ENCODE measurements around the gene NBPF15.
"Not testable (repeated sequence)": the region's sequence is repeated elsewhere in the genome, so short reads cannot be mapped to it uniquely, and the experiment has no call there.

The NBPF15 gene

GRCh38 chr1:144461136-144461759, at the start of gene NBPF15:
Gene NBPF15 (minus strand): TSS chr1:144461669. CDS start chr1:144440003, 21,666 bp downstream.
- peak; percentile 58 to 62 for DNase-seq (ENCODE audit: low read depth in 2 of 2)
- peak within 1 kb of the TSS; percentile 64 to 65 for H3K4me3 ChIP-seq (replicated peaks in 1 of 2; ENCODE audit: low read depth in 2 of 2, low read length in 2 of 2)

- not testable (repeated sequence) for DNase-seq (ENCODE audit: low read depth in 2 of 2); H3K4me3 ChIP-seq (replicated peaks in 1 of 2; ENCODE audit: low read depth in 2 of 2, low read length in 2 of 2)
These were observed 35.0 kb upstream of the NBPF15 start for GRCh38 chr1:144496429-144496828.

GRCh38 chr1:144494130-144494529, 32.7 kb upstream of the NBPF15 start:
- not testable (repeated sequence) for H3K4me3 ChIP-seq (replicated peaks in 1 of 2; ENCODE audit: low read depth in 2 of 2, low read length in 2 of 2); DNase-seq (ENCODE audit: low read depth in 2 of 2)

GRCh38 chr1:144490394-144490793, 28.9 kb upstream of the NBPF15 start:
- not testable (repeated sequence) for H3K4me3 ChIP-seq (replicated peaks in 1 of 2; ENCODE audit: low read depth in 2 of 2, low read length in 2 of 2); DNase-seq (ENCODE audit: low read depth in 2 of 2)

GRCh38 chr1:144487002-144487401, 25.5 kb upstream of the NBPF15 start:
- H3K4me3 ChIP-seq (replicated peaks in 1 of 2; ENCODE audit: low read depth in 2 of 2, low read length in 2 of 2); DNase-seq (ENCODE audit: low read depth in 2 of 2): not testable (repeated sequence)

GRCh38 chr1:144485048-144485993, 23.9 kb upstream of the NBPF15 start:
- not testable (repeated sequence) for H3K4me3 ChIP-seq (replicated peaks in 1 of 2; ENCODE audit: low read depth in 2 of 2, low read length in 2 of 2); DNase-seq (ENCODE audit: low read depth in 2 of 2)

GRCh38 chr1:144473897-144474296, 12.4 kb upstream of the NBPF15 start:
- not testable (repeated sequence) for DNase-seq (ENCODE audit: low read depth in 2 of 2); H3K4me3 ChIP-seq (replicated peaks in 1 of 2; ENCODE audit: low read depth in 2 of 2, low read length in 2 of 2)

- not testable (repeated sequence) for DNase-seq (ENCODE audit: low read depth in 2 of 2); H3K4me3 ChIP-seq (replicated peaks in 1 of 2; ENCODE audit: low read depth in 2 of 2, low read length in 2 of 2)
These were observed 10.0 kb upstream of the NBPF15 start for GRCh38 chr1:144471434-144471833.

GRCh38 chr1:144461778-144462177, 309 bp upstream of the NBPF15 start:
- not testable (repeated sequence) for DNase-seq (ENCODE audit: low read depth in 2 of 2); H3K4me3 ChIP-seq (replicated peaks in 1 of 2; ENCODE audit: low read depth in 2 of 2, low read length in 2 of 2)

DNA sequence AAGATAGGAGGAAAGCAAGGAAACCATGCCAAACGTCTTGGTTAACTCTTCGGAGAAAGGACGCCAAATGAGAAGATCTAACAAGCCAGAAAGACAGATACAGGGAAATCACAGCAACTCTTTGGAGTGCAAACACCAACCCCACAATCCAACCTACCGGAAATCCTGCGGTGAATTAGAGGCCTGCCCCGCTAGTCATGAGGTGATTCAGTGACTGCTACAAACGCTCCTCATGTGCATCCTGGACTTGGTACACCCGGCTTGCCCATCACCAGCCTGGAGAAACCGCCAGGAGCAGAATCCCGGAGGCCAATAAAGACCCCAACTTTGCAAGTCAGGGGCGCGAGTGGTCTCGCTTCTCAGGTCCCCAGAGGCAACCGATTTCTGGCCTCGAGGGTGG, 783 bp downstream of the NBPF15 start:
- H3K4me3 ChIP-seq (replicated peaks in 1 of 2; ENCODE audit: low read depth in 2 of 2, low read length in 2 of 2), result peak overlapping the region; percentile 64 to 65
- DNase-seq (ENCODE audit: low read depth in 2 of 2), result not testable (repeated sequence)

- DNase-seq (ENCODE audit: low read depth in 2 of 2); H3K4me3 ChIP-seq (replicated peaks in 1 of 2; ENCODE audit: low read depth in 2 of 2, low read length in 2 of 2): not testable (repeated sequence)
These were observed 19.1 kb downstream of the NBPF15 start for GRCh38 chr1:144442402-144442801.

GRCh38 chr1:144439737-144440136, 21.7 kb downstream of the NBPF15 start:
- not testable (repeated sequence) for DNase-seq (ENCODE audit: low read depth in 2 of 2); H3K4me3 ChIP-seq (replicated peaks in 1 of 2; ENCODE audit: low read depth in 2 of 2, low read length in 2 of 2)
- TF ChIP-seq CTCF (IDR thresholded peaks at IDR 0.05; ENCODE audit: low read depth, low read length), result peak; percentile 18

- peak overlapping the region; percentile 47 to 53 for H3K4me3 ChIP-seq (replicated peaks in 1 of 2; ENCODE audit: low read depth in 2 of 2, low read length in 2 of 2)
- DNase-seq (ENCODE audit: low read depth in 2 of 2), result peak; percentile 60 to 78
These were observed 42.4 kb downstream of the NBPF15 start for GRCh38 chr1:144418891-144419694.

- DNase-seq (ENCODE audit: low read depth in 2 of 2), result not testable (repeated sequence)
- H3K4me3 ChIP-seq (replicated peaks in 1 of 2; ENCODE audit: low read depth in 2 of 2, low read length in 2 of 2), result peak overlapping the region; percentile 33 to 43
These were observed 47.9 kb downstream of the NBPF15 start for GRCh38 chr1:144413404-144414118.

DNA sequence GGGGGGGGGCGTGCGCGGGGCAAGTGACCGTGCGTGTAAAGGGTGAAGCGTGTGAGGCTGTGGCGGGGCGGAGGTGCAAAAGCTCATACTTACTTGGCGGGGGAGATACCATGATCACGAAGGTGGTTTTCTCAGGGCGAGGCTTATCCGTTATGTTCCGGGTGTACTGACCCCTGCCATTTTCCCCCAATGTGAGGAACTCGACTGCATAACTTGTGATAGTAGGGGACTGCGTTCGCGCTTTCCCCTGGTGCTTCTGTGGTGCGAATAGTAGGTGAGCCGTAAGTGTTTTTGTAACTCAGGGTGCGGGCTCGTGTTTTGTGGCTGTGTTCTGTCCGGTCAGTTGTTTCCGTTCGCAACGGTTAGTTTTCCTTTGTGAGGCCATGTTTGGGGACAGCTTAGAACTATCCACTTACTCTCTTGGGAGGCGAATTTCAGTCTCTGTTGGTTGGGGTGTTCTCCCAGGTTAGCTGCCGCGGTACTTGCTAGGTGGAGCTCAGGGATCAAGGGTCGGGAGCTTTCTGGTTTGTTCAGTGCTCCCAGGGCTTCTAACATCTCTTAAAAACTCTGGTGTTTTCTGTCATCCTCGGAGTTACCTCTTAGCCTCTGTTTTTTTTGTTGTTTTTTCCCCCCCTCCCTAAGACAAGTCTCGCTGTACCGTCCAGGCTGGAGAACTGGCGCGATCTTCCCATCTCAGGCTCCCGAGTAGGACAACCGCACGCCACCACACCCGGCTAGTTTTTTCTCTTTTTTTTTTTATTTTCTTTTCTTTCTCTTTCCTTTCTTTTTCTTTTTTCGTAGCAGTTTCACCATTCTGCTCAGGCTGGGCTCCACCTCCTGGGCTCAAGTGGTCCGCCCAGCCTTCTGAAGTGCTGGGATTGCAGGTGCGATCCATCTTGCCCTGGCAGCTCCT, 48.7 kb downstream of the NBPF15 start:
- peak; percentile 99 to 100 for DNase-seq (ENCODE audit: low read depth in 2 of 2)

More for the DNA sequence above, 48.7 kb downstream of the NBPF15 start:
- peak overlapping the region; percentile 33 to 43 for H3K4me3 ChIP-seq (replicated peaks in 1 of 2; ENCODE audit: low read depth in 2 of 2, low read length in 2 of 2)

Measured in cardiac fibroblast (primary cell).